Hematopoietic multipotent progenitor cell treated with erythropoietin and hydrocortisone succinate and interleukin-3 and kit ligand, for 4 days (in vitro differentiated cells): Measurements from ENCODE around the gene TRAM2.

Source experiments
- DNase-seq: peaks from one replicate; pipeline ENCODE4 v3.0.0-alpha.2; 2015

Gene TRAM2

DNA sequence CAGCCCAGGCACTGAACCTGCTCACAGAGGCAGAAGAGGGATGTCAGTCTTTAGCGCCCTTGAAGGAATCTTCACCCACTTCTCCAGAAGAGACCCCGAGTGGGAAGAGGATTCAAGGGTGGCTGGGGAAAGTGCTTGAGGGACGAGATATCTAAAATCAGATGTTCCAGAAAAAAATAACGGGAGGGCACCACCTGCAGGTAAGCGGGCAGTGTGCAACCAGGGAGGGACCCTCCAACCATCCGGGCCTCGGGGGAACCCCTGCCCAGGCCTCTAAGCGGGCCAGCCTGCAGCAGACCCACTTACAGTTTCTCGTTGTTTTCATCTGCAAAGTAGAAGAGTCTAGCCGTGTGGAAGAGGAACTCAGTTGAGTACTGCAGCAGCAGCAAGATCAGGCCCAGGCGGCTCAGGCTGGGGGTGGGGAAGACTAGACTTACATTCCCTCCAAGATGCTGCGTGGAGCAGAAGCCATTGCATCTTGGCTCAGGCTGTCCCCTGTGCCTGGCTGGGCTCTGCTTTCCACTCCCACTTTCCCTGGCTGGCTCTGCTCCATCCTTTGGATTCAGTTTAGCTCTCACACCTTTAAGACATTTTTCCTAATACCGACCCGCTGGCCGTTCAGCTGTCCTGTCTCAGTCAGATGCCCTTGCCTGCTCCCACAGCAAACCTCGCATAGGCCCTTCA lies 71.0 kb downstream of the TRAM2 start:
- DNase-seq: peak; percentile 44

DNA sequence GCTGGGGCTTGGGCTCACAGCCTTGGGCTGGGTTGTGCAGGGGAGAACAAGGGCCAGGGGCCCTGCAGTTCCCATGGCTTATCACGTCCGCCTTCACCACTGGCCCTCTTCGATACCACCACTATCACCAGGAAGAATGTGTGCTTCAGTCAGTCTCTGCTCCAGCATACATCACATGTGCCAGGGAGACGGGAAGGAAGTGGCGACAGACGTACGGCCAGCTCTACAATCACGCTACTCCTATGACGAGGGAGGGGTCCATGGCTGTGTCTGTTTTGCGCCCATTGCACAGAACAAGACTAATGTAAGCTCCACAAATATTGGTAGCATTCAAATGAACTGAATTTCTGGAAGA lies 72.1 kb downstream of the TRAM2 start:
- peak; percentile 91 for DNase-seq

DNA sequence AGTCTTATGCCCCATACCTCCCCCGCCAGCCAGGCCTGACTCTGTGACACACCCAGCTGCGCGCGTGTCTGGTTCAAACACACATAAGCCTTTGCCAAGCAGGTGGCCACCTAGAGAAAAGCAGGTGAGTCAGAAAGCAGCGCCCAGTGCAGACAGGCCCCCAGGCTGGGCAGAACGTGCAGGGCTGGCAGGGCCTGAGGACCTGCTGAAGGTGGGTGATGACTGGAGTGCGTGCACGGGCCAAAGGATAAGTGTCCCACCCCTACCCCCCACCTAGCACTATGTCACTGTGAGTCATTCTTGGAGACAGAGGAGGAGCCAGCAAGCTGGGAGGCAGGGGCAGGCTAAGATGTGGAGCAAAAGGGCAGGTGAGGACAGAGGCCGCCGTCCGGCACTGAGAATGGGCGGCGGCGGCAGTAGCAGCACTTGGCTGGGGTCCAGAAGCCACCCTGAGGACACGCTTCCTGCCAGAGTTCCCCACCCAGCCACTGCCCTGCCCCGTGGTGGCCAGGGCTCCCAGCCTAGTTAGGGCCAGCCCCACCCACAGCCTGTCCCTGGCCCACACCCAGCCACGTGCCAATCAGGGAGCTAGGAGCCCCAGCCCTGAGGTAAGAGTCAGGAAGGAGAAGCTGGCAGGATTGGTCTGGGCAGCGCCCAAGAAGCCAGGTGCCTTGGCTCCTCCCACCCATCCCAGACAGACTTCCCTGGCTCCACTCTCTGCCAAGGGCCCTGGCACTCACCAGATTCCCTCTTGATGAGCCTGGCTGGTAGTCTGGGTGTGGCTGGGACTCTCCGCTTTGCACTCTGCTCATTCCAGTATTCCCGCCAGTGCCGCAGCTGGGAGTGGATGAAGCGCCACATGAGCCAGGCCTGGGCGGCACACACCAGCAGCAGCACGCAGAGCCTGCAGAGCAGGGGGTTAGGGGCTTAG lies 72.7 kb downstream of the TRAM2 start:
- peak; percentile 97 for DNase-seq

DNA sequence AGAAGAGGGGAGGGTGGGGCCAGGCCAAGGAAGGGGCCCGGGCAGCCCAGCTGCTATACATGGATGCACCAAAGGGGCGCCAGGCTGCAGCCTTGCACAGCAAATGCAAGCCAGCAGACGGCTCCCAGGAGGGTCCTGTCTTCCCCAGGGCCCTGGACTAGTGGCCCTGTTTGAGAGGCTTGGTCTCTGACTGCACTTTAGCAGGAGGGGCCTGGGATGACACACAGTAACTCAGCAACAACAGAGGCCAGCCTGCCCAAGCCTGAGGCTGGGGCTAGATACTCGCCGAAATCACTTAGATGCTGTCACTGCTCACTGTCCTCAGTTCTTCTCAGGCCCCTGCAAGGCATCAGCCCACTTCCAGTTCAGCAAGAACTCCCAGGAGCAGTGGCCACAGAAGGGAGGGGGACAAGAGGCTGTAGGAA lies 73.5 kb downstream of the TRAM2 start:
- peak; percentile 22 for DNase-seq

DNA sequence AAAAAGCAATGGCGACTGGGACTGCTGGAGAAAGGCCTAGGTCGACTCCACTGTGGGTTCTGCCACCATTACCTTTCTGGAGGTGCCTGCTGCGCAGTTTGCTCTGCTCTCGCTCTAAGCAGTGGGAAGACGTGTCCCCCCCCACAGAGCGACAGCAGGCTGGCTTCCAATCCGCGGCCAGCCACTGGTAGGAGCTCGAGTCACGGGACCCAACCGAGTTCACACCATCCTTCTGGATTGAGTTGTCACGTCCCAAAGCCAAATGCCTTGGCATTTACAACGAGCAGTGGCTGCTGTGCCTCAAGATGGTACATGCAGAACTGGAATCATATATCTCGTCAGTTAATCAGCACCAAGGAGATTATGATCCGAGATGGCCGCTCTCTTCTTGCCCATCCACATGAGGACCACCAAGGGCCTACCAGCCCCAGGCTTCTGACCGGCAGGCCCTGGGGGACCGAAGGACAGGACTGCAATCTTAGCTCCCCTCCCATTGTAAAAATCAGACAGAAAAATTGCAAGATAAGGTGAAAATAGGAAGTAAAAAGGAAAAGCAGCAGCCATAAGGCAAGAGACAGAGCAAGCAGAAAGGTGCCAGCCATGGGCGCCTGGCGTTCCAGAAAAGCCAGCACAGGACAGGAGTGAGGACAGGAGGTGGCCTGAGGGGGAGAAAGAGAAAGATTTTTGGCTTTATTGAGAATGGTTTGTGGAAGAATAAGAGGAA lies 74.4 kb downstream of the TRAM2 start:
- DNase-seq: no peak

DNA sequence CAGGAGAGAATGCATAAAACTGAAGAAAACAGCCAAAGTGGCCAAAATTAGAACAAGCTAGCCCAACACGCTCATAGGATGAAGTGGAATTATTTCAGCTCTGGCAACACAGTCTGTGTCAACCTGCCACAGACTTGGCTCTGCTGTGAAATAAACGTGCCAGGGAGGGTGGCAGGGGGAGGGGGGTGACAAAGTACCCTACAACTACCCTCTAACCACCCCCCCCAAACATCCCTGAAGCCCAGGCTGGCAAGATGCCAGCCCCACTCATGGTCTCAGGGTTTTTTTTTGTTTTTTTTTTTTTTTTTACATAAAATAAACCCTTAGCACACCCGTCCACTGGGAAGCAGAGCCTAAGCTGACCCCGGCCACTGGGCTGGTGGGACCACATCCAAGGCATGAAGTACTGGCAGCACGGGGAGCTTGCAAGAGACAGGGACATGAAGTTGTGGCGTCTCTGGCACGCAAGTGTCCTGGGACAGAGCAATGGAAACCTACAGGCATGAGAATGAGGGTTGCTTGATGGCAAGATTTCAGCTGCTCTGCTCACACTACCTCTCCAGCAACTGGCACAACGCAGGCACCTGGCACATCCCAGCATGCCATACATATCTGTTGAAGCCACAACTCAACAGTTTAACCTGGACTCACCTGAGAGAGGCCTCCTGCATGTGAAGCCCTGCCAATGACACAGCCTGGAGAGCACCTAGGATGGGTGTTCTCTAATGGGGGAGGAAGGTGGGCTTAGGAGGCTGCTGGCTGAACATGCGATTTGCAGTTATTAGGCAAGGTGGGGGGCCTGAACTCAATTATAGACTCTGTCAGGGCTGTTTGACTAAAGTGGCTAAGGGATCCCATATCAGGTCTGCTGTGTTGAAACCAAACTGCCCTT lies 76.4 kb downstream of the TRAM2 start:
- no peak for DNase-seq

DNA sequence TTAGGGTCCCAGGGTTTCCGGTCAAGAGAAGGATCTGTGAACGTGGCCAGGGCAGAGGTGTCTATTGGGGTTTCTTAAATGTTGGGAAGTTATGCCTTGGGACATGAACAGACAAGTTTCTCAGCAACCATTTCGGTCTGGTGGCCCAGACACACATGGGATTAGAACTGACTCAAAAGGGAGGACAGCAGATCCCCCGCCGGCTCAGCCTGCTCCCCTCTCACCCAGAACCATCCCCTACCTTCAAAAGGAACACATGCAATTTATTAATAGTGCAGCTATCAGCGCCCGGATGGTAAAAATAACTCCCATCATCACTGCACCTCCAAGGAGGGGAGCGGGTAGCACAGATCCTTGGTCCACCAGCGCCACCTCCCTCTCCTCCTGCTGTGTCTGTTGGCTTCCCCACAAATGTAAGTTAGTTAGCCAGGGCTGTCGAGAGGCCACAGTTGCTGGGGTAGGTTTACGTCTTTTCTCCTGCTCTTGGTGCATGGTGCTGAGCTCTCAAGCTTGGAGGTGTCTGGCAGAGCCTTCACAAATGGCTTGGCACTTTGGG lies 77.1 kb downstream of the TRAM2 start:
- DNase-seq: no peak

DNA sequence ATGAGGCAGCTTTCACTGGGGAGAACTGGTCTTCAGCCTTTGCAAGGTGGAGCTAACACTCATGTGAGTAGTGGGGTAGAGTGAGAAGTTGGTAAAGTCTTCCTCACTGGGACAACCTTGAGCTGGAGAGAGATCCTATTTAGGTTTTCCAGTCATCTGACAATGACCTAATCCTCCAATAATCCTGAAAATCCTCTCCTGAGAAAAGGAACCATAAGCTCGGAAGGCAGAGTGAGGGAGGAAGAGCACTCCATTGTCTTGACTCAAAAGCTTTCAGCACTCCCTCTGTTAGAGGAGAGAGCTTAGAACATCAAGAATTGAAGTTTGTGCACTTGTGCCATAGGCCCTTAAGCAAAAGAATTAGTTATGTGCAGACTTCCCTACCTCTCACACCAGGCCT lies 77.8 kb downstream of the TRAM2 start:
- DNase-seq: no peak

DNA sequence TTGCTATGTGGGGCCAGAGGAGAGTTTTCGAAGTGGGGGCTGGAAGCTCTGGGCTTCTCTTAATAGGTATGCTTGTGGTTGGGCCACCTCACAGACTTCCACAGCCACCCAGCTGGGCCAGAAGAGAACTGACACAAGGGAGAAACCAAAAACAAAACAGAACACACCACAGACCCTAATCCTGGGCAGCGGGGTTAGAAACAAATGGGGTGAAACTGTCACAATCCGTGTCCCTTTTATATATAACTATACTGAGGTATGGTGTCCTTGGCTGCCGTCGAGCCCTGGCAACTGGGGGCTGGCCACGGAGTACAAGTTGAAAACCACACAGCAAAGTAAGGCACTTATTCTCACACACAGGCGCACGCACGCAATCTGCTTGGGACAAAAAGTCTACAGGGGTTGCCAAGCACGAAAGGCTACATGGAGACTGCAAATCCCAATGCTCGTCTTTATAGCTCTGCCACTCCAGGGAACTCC lies 78.3 kb downstream of the TRAM2 start:
- no peak for DNase-seq

DNA sequence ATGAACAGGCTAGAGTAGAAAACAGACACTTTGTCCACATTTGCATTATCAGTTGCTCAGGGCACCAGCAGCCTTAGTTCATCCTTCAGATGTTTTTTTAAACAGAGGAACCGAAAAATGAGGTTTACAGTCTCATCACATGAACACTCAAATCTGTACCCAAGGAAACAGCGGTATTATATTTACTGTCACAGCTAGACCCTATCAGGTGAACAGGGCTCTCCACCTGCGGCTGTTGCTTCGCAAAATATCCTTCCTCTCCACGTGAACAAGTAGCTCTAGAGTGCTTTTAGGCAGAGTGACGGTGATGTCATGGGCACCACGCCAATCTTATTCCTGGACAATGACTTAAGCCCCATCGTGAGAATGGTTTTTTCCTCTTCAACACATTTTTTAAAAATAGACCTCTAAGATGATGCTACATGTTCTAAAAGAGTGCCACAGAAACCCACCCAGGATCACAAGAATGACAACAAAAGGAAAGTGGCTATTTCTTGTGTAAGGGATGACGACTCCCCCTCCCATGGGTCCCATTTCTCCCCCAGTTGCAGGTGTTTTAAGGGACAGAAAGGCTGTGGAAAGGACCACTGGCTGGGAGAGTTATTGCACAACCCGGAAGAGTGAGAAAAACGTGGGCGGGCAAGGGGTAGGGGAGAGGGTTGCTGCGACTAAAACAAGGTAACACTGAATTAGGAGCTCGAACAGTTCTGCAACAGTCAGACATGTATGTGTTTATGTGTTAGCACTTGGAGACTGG lies 79.0 kb downstream of the TRAM2 start:
- DNase-seq: no peak

DNA sequence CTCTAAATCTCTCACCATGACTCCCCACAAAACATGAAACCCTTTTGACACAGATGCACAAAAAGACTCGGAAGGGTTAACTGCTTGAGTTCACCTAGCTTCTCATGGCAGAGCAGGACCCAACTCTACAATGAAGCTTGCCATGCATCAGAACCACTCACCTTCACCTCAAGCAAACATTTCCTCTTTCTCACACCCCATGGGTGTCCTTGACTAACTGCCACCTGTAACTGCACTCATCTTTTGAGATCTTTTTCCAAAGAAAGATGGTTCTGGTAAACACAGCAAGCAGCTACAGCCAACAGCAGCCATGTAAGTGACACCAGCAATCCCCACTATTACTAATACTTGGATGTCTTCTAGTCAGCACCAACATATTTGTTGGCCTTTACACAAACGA lies 80.2 kb downstream of the TRAM2 start:
- DNase-seq: no peak

DNA sequence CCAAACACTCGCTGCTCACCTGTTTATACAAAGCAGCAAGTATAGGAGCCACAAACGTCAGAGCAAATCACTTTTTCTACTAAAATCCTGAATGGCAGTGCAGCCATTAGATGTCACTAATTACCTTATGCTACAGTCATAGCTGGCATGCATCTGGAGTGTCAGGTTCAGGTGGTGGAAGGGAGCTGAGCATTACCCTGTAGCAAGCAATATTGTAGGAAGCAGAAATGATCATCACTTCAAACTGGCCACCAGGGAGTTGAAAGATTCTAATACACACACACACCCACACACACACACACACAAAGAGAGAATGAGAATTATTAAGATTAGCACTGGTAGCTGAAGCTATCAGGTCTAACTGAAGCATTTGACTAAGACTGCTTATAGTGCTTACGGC lies 80.9 kb downstream of the TRAM2 start:
- no peak for DNase-seq

DNA sequence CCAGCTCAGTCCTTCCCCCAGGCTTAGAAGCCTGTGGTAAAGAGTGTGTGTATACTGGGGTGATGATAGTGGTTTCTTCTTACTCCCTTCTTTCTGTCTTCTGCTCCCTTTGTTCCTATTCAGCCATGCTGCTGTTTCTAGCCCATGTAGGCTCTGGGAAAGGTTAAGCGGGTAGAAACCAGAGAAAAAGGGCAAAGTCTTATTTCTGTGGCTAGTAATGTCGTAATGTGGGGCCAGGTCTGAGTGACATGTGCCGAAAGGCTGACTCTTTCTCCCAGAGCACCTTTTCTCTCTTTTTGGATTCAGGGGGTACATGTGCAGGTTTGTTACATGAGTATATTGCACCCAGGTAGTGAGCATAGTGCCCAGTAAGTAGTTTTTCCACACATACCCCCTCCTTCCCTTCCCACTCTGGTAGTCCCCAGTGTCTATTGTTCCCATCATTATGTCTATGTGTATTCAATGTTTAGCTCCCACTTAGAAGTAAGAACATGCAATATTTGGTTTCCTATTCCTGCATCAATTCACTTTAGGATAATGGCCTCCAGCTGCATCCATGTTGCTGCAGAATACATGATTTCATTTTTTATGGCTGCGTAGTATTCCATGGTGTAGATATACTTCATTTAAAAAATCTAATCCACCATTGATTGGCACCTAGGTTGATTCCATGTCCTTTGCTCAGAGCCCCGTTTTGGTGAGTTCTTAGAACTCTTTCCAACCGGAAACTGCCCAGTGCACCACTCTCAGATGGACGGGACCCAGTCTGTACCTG lies 82.4 kb downstream of the TRAM2 start:
- DNase-seq: no peak

DNA sequence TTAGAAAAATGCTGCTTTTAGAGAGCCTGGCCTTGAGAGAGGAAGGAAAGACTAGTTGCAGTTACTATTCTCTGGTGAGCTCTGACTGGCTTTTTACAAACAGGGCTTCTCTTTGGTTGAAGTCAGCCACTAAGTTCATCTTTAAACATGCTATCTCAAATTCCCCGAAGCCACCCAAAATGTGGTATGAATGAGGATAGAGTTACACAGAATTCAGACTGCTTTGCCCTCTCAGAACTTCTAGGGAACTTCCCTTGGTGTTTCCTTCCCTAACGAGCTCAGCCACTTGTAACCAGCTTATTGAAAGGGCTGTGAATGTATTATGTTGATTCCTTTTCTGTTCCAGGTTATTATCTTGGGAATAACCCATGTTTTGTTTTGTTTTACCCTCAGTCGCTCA lies 83.2 kb downstream of the TRAM2 start:
- peak; percentile 20 for DNase-seq

DNA sequence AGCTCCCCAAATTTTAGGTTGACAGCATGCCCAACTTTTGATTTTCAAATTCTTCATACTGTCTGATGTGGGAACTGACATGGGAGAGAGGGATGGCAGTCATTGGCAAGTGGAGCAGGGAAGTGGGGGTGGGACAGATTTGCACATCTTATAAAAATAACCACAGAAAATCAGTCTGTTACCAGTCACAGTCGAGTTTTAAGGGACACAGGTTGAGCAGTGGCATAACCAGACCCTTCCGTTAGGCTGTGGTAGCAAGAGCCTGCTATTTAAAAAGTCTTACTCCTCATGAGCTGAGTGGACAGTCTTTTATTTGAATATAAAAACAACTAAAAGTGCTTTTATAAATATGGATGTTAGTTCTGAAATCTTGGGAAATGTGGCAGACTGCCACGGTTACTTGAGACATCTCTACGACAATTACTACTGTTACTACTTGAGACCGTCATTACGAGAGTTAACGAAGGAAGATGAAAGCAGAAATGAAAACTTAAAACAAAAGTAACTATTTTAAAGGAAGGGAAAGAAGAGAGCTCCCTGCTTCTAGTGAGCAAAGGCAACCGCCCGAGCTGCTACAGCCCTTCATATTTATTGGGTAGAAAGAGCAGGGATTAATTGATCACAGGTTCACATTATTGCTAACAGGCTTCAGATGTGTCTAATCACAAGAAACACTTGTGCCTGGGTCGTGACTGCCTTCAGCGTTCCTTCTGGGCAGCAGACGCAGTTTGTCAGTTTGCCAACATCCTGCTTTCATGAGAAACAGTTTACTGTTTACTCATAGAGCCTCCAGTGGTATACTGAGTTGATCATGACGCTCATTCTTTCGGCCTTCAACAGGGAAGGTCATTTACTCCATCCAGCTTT lies 85.4 kb downstream of the TRAM2 start:
- no peak for DNase-seq

DNA sequence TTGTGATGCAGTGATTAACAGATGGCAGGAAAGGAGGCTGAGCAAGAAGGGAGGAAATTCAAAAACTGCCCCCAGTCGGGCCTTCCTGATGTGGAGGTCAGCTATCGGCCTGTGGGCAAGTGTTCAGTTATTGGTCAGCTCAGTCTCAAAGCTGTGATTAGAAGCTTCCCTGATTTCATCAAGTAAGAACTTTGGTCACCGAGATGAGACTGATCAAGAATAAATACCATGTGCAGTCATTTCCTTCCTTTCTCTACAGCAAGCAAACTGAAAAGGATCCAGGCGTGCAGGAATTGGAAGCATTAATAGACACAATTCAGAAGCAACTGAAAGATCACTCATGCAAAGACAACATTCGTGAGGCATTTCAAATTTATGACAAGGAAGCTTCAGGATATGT lies 87.0 kb downstream of the TRAM2 start:
- DNase-seq: peak; percentile 36

DNA sequence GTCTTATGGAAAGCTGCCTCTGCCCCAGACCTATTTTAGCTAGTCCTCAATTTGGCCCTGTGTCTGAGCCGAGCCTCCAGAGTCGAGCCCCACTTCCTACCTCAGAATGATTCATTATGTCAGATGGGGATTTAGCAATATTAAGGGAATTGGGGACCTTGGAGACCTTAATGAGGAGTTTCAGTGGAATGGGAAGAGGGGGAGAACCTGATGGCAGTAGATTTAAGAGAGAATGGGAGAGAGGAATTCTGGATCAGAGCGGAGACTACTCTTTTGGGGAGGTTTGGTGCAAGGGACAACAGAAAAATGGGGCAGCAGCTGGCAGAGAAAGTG lies 93.2 kb downstream of the TRAM2 start:
- DNase-seq: no peak

DNA sequence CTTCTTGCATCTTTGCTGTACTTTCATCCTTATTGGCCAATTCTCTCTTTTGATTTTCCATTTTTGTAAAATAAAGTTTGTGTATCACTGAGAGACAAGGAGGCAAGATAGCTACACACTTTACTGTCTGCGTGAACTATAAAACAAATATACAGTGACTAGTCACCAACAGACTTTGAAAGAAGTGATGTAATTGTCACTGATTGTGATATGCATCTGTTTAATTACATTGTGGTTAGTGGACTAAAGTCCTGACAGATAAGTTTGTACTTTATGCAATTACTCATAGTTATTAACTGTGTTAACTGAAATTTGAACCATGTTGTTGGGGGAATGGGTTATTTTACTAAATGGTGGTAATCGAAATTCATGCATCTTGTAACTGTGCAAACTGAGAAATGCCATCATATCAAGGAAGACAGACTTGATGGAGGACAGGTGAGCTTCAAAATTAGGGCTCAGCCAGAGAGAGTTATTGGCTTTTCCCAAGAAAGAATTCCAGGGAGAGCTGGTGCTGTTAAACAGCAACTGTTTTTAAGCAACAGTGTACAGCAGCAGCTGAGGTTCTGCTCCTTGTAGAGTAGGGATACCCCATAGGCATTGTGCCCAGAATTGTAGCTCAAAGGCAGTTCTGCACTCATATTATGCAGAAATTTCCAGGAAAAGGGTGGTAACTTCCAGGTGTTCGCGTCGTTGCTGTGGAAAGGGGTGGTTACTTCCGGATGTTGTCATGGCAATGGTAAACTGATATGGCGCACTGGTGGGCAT lies 93.8 kb downstream of the TRAM2 start:
- DNase-seq: peak; percentile 71

DNA sequence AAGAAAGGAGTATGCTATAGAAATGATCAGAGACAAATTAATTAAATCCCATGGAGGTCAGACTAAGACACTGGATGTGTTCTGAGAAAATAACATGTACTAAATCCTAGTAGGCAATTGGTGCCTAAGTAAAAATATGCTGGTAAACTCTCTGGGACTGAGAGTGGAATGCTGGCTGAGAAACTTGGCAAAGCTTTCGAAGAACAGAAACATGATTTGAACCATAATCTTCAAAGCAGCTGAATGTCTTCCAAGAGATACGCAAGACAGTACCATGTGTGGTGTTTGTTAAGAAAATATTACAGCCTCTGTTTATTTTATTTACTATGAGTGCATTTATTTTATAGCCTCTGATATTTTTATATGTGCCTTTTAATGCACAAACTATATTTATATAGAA lies 101.6 kb downstream of the TRAM2 start:
- DNase-seq: no peak
